ENCODE data around the gene IRX5.

Gene IRX5

DNA sequence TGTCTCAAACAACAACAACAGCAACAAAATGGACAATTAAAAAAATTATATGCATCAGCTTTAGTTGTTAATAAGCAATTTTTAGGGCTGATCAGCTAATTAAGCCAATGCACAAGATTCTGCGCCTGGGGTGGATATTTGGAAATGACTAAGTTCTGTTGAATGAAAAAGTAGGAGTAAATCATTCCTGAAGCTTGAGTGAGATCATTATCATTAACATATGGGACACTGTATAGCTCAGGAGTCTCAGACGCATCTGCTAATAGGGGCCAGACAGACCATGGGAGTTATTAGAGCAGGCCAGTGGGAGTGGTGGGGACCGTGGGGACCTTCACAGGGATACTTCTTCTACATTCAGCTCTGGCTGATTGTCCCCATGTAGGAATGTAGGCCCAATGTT, 22.8 kb downstream of the IRX5 start:
- no peak for DNase-seq

- DNase-seq, result no peak
Measured at GRCh38 chr16:54954220-54954619, 23.6 kb downstream of the IRX5 start.

DNA sequence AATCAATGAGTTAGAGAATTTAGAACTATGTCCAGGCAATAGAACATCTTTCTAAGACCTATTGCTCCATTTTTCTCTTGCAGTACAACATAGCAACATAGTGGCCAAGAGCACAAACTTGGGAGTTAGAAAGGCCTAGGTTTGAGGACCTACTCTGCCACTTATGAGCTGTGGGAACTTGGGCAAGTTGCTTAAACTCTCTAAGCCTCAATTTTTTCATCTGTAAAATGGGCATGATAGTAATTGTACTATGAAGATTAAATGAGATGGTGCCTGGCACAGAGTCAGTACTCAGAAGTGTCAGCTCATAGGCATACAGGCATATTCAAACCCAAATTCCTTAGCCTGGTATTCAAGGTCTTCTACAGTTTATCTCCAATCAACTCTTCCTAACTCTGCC, 25.1 kb downstream of the IRX5 start:
- DNase-seq, result no peak

- no peak for DNase-seq
Measured at GRCh38 chr16:54957403-54958166, 26.9 kb downstream of the IRX5 start.

DNA sequence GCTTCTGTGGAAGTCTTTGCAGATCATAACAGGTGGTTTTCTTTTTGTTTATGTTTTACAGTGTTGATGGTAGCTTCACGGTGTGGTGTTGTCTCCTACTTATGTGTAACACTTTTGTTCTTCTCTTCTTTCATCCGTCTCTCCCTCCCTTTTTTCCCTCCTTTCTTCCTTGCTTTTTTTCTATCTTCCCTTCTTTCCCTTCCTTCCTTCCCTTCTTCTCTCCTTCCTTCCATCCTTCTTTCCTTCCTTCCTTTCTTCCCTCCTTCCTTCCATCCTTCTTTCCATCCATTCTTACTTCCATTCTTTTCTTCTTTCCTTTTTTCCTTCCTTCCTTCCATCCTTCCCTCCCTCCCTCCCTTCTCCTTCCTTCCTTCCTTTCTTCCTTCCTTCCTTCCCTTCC, 31.4 kb downstream of the IRX5 start:
- no peak for DNase-seq

- DNase-seq, result no peak
Measured at GRCh38 chr16:54964239-54964638, 33.6 kb downstream of the IRX5 start.

DNA sequence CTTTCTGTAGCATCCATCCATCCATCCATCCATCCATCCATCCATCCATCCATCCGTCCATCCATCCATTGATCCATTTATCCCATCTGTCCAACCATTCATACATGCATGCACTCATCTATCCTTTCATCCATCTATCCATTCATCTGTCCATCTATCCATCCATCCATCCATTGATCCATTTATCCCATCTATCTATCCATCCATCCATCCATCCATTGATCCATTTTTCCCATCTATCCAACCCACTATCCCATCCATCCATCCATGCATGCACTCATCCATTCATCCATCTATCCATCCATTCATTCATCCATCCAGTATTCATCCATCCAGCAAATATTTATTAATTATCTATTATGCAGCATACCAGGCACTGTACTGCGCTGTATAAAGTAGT, 34.8 kb downstream of the IRX5 start:
- DNase-seq, result no peak

GRCh38 chr16:54968011-54968410, 37.3 kb downstream of the IRX5 start:
- no peak for DNase-seq

GRCh38 chr16:54968784-54969183, 38.1 kb downstream of the IRX5 start:
- no peak for DNase-seq

GRCh38 chr16:54970016-54970415, 39.4 kb downstream of the IRX5 start:
- no peak for DNase-seq

DNA sequence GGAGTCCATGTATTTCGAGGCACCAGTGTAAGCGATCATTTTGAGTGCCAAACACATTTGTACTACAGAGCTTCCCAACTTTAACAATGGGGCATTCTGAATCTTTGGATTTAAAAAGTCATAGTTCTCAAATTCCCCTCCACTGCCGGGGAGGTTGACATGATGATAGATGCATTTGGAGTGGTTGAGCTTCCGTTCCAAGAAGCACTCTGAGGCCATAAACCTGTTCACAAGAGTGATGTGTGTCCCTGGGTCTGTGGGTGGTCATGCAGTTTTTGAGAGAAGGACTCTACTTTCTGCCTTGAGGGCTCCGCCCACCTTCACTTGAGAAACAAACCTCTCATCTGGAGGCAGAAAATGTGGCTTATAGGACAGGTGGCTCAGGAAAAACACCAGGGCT, 43.7 kb downstream of the IRX5 start:
- no peak for DNase-seq

DNA sequence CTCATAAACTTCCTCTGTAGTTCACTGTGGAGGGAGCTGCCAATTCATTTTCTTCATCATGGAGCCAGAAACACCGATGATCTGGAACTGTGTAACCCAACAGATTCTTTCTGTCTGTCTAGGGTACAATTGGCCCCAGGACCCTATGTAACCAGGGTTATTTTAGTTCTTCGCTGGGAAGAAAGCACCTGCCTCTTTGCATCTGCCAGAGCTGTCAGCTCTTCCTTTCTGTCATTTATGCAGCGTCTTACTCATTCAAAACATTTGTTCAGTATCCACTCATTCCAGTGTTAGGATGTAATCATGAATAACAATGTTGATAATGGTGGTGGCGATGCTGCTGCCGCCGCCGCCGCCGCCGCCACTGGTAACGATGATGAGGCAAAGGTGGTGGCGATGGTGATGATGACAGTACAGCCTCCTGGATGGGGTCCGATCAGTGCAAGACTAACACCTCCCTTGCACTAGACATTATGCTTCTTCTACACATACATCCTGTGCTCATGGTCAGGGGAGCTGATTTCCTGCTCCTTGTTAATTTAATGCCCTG, 46.1 kb downstream of the IRX5 start:
- no peak for DNase-seq

DNA sequence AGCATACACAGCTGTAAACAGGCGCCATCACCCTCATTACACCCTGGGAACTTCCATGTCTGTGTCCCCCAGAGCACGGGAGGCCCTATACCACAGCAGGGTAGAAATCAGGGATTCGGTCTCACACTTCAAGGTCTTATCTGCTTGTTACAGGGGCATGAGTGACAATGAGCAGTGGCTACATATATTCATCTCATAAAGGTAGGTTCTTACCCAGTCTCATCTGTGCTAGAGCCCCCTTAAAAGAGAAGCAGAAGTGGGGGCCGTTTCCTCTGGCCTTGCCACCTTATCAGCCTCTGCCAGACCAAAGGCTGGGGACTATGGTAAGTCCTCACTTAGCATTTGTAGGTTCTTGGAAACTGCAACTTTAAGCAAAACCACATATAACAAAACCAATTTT, 46.5 kb downstream of the IRX5 start:
- no peak for DNase-seq

DNA sequence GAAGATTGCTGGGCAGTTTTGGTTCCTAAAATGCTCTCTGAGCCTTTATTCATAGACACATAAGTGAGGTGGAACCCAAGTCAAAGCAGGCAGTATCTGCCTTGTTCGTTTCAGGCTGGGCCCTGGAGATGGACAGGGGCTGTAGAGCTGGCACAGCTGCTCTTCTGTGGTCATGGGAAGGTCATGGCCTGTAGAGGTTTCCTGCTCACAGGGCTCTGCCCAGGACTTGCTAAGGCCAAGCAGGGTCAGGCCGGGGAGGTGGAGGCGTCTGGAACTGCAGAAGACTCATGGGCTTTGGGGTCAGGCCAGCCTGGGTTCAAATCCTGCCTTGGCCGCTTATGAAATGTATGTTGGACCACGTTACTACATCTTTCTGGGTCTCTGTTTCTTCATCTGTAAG, 50.2 kb downstream of the IRX5 start:
- DNase-seq, result no peak

Measured in NCI-H1436 treated with DMSO at 0.1 percent for 48 hours (cell line).